HepG2 (cell line): Measurements from ENCODE around the gene XPO1. TPM values are rescaled to one million over a fixed set of nuclear protein-coding genes. Genes with fewer than 3 reads are reported as not detected.

ENCODE experiments used
- GATAD2A ChIP-seq: IDR thresholded peaks from 2 replicates; pipeline ENCODE4 v1.6.1; 2016
- HOXD1 ChIP-seq: sonication (generic); formaldehyde crosslinking; IDR thresholded peaks from 2 replicates; pipeline ENCODE4 v1.5.0; 2020; ENCODE audit warnings: missing genetic modification reagents
- KDM5B ChIP-seq: sonication (generic); formaldehyde crosslinking; IDR thresholded peaks from 2 replicates; pipeline ENCODE4 v1.4.0; 2020; ENCODE audit warnings: missing genetic modification reagents, mild to moderate bottlenecking, borderline replicate concordance
- KLF6 ChIP-seq: IDR thresholded peaks from 2 replicates; pipeline ENCODE4 v1.8.0; 2016; ENCODE audit warnings: missing biosample characterization, missing genetic modification reagents
- NFE2L2 ChIP-seq: fragments of 150-350 bp; IDR thresholded peaks from 2 replicates; pipeline ENCODE4 v1.6.1; 2014; ENCODE audit warnings: low read length
- RBM39 ChIP-seq: fragments of 200-400 bp; formaldehyde crosslinking; IDR thresholded peaks from one replicate; pipeline ENCODE4 v1.6.1; 2018; ENCODE audit warnings: antibody characterized with exemption, mild to moderate bottlenecking, low read depth, low read length; ENCODE audit not compliant: poor library complexity, severe bottlenecking
- SP2 ChIP-seq: sonication (generic); formaldehyde crosslinking; IDR thresholded peaks from 2 replicates; pipeline ENCODE4 v1.5.1; 2020; ENCODE audit warnings: mild to moderate bottlenecking, missing genetic modification reagents
- TGIF2 ChIP-seq: IDR thresholded peaks from 2 replicates; pipeline ENCODE4 v1.6.1; 2016; ENCODE audit warnings: control low read depth, missing compliant biosample characterization
- ZNF180 ChIP-seq: sonication (generic); formaldehyde crosslinking; IDR thresholded peaks from 2 replicates; pipeline ENCODE4 v1.4.0; 2020; ENCODE audit warnings: low read depth, missing genetic modification reagents, borderline replicate concordance
- ZNF234 ChIP-seq: sonication (generic); formaldehyde crosslinking; conservative IDR thresholded peaks from 2 replicates; pipeline ENCODE4 v1.5.1; 2020; ENCODE audit warnings: mild to moderate bottlenecking, missing genetic modification reagents
- ZNF331 ChIP-seq: sonication (generic); formaldehyde crosslinking; IDR thresholded peaks from 2 replicates; pipeline ENCODE4 v1.4.0; 2020; ENCODE audit warnings: missing genetic modification reagents
- ZNF335 ChIP-seq: sonication (generic); formaldehyde crosslinking; IDR thresholded peaks from 2 replicates; pipeline ENCODE4 v1.4.0; 2020; ENCODE audit warnings: missing genetic modification reagents
- ZNF343 ChIP-seq: sonication (generic); formaldehyde crosslinking; IDR thresholded peaks from 2 replicates; pipeline ENCODE4 v1.4.0; 2020; ENCODE audit warnings: mild to moderate bottlenecking, missing genetic modification reagents
- ZNF562 ChIP-seq: sonication (generic); formaldehyde crosslinking; IDR thresholded peaks from 2 replicates; pipeline ENCODE4 v1.8.0; 2022; ENCODE audit warnings: missing genetic modification reagents, borderline replicate concordance
- ZNF567 ChIP-seq: sonication (generic); formaldehyde crosslinking; IDR thresholded peaks from 2 replicates; pipeline ENCODE4 v1.8.1; 2023; ENCODE audit warnings: mild to moderate bottlenecking, missing genetic modification reagents, borderline replicate concordance
- ZNF75D ChIP-seq: sonication (generic); formaldehyde crosslinking; IDR thresholded peaks from 2 replicates; pipeline ENCODE4 v1.8.1; 2023; ENCODE audit warnings: missing genetic modification reagents, mild to moderate bottlenecking, borderline replicate concordance
- ZSCAN9 ChIP-seq: IDR thresholded peaks from 2 replicates; pipeline ENCODE4 v1.6.1; 2016; ENCODE audit warnings: borderline replicate concordance
- polyA plus RNA-seq, 8 experiments: library from polyadenylated mRNA; depleted of rRNA in 3 of 8; stranded (reverse) in 7 of 8; unstranded in 1 of 8; fragments of >200 nt; fragmentation: Illumina TruSeq in 4 of 8; extraction: Trizol in 4 of 8; gene quantifications; 2 replicates each; pipeline versions ENCODE4 v1.2.1 to v1.2.3, GENCODE V29; 2011 to 2016; ENCODE audit warnings: low read depth in 4 of 8, missing spikeins in 1 of 8, mixed read lengths in 1 of 8; ENCODE audit not compliant: insufficient read depth in 1 of 8
- total RNA-seq, 5 experiments: library from RNA; depleted of rRNA; stranded (reverse); fragments of >200 nt; fragmentation: Illumina TruSeq; extraction: Trizol; gene quantifications; 2 replicates each; pipeline ENCODE4 v1.2.3, GENCODE V29; 2016; ENCODE audit warnings: low read depth in 1 of 5
- TF ChIP-seq, protein P1 (sequence below): sonication (generic); formaldehyde crosslinking; IDR thresholded peaks from 2 replicates; pipeline ENCODE4 v1.8.1; 2023; ENCODE audit warnings: mild to moderate bottlenecking, inconsistent platforms, moderate library complexity, missing genetic modification reagents, borderline replicate concordance
- TF ChIP-seq, protein P2 (sequence below): sonication (generic); formaldehyde crosslinking; IDR thresholded peaks from 2 replicates; pipeline ENCODE4 v1.5.1; 2020; ENCODE audit warnings: missing genetic modification reagents, mild to moderate bottlenecking, borderline replicate concordance
- TF ChIP-seq, protein P3 (sequence below): sonication (generic); formaldehyde crosslinking; IDR thresholded peaks from 2 replicates; pipeline ENCODE4 v1.8.1; 2022; ENCODE audit warnings: mild to moderate bottlenecking, missing genetic modification reagents
- TF ChIP-seq, protein P4 (sequence below): sonication (generic); formaldehyde crosslinking; IDR thresholded peaks from 2 replicates; pipeline ENCODE4 v1.4.0; 2020; ENCODE audit warnings: missing genetic modification reagents
- TF ChIP-seq, protein P5 (sequence below): sonication (generic); formaldehyde crosslinking; IDR thresholded peaks from 2 replicates; pipeline ENCODE4 v1.4.0; 2020; ENCODE audit warnings: missing genetic modification reagents
- TF ChIP-seq, protein P6 (sequence below): sonication (generic); formaldehyde crosslinking; IDR thresholded peaks from 2 replicates; pipeline ENCODE4 v1.8.0; 2022; ENCODE audit warnings: mild to moderate bottlenecking, missing genetic modification reagents

Gene XPO1
- total and polyA plus RNA-seq, 2 of the 13 experiments (the other 11 are each of a cell fraction or from before 2014, with no cell fraction given): 67.4 to 212 TPM

DNA sequence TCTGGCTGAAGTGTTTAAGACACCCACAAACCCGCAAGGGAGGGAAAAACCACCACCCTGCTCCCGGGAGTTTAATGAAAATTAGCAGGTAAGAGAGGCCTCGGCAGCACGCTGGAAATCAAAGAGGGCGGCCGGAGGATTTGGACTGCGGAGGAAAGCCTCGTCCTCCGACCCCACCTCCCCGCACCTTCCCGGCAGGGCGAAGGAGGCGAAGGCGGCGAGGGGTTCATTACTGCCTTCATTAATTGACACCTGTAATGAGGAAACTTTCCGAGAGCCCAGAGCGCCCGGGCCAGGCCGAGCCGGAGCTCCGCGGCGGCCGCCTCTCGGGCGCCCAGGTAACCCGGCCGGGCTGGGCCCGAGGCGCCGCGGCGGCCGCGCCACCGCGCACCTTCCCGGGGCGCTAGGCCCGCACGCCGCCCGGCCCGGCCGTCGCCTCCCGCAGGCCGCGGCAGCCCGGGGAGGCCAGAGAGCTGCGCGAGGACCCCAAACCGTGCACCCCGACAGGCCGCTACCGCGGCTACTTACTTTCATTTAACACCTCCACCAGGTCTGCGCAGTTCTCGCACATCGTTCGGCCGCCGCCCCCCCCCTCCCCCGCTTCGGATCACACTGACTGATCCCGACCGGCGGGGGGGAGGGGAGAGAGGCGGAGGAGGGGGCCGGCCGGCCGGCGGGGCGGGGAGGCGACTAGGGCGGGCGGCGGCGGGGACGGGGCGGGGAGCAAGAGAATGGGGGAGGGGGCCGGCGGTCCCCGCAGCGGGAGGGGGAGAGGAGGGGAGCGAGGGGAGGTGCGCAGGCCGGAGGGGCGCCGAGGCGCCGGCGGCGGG is 67.8 kb downstream of the XPO1 start (continued):
- TF ChIP-seq ZNF562: no peak
- TF ChIP-seq, protein P1, sequence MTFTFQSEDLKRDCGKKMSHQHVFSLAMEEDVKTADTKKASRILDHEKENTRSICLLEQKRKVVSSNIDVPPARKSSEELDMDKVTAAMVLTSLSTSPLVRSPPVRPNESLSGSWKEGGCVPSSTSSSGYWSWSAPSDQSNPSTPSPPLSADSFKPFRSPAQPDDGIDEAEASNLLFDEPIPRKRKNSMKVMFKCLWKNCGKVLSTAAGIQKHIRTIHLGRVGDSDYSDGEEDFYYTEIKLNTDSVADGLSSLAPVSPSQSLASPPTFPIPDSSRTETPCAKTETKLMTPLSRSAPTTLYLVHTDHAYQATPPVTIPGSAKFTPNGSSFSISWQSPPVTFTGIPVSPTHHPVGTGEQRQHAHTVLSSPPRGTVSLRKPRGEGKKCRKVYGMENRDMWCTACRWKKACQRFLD (CRISPR knock-in tag): no peak
- no peak for TF ChIP-seq ZNF75D (CRISPR knock-in tag)
- TF ChIP-seq RBM39: no peak
- no peak for TF ChIP-seq GATAD2A (CRISPR knock-in tag)
- TF ChIP-seq, protein P2, sequence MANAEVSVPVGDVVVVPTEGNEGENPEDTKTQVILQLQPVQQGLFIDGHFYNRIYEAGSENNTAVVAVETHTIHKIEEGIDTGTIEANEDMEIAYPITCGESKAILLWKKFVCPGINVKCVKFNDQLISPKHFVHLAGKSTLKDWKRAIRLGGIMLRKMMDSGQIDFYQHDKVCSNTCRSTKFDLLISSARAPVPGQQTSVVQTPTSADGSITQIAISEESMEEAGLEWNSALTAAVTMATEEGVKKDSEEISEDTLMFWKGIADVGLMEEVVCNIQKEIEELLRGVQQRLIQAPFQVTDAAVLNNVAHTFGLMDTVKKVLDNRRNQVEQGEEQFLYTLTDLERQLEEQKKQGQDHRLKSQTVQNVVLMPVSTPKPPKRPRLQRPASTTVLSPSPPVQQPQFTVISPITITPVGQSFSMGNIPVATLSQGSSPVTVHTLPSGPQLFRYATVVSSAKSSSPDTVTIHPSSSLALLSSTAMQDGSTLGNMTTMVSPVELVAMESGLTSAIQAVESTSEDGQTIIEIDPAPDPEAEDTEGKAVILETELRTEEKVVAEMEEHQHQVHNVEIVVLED: no peak
- TF ChIP-seq, protein P3, sequence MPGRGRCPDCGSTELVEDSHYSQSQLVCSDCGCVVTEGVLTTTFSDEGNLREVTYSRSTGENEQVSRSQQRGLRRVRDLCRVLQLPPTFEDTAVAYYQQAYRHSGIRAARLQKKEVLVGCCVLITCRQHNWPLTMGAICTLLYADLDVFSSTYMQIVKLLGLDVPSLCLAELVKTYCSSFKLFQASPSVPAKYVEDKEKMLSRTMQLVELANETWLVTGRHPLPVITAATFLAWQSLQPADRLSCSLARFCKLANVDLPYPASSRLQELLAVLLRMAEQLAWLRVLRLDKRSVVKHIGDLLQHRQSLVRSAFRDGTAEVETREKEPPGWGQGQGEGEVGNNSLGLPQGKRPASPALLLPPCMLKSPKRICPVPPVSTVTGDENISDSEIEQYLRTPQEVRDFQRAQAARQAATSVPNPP (CRISPR knock-in tag): no peak; the same call in 1 of the 2 replicates
- TF ChIP-seq, protein P4, sequence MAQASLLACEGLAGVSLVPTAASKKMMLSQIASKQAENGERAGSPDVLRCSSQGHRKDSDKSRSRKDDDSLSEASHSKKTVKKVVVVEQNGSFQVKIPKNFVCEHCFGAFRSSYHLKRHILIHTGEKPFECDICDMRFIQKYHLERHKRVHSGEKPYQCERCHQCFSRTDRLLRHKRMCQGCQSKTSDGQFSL (CRISPR knock-in tag): peak; percentile 94
- TF ChIP-seq ZNF343 (CRISPR knock-in tag): no peak
- TF ChIP-seq, protein P5, sequence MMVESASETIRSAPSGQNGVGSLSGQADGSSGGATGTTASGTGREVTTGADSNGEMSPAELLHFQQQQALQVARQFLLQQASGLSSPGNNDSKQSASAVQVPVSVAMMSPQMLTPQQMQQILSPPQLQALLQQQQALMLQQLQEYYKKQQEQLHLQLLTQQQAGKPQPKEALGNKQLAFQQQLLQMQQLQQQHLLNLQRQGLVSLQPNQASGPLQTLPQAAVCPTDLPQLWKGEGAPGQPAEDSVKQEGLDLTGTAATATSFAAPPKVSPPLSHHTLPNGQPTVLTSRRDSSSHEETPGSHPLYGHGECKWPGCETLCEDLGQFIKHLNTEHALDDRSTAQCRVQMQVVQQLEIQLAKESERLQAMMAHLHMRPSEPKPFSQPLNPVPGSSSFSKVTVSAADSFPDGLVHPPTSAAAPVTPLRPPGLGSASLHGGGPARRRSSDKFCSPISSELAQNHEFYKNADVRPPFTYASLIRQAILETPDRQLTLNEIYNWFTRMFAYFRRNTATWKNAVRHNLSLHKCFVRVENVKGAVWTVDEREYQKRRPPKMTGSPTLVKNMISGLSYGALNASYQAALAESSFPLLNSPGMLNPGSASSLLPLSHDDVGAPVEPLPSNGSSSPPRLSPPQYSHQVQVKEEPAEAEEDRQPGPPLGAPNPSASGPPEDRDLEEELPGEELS (CRISPR knock-in tag): no peak
- TF ChIP-seq, protein P6, sequence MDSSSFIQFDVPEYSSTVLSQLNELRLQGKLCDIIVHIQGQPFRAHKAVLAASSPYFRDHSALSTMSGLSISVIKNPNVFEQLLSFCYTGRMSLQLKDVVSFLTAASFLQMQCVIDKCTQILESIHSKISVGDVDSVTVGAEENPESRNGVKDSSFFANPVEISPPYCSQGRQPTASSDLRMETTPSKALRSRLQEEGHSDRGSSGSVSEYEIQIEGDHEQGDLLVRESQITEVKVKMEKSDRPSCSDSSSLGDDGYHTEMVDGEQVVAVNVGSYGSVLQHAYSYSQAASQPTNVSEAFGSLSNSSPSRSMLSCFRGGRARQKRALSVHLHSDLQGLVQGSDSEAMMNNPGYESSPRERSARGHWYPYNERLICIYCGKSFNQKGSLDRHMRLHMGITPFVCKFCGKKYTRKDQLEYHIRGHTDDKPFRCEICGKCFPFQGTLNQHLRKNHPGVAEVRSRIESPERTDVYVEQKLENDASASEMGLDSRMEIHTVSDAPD (CRISPR knock-in tag): no peak
- TF ChIP-seq ZSCAN9 (CRISPR knock-in tag): no peak
- TF ChIP-seq NFE2L2: no peak
- no peak for TF ChIP-seq ZNF567
- TF ChIP-seq ZNF234 (CRISPR knock-in tag): no peak
- TF ChIP-seq ZNF331 (CRISPR knock-in tag): no peak
- TF ChIP-seq SP2 (CRISPR knock-in tag): no peak
- peak; percentile 22; the same call in 1 of the 2 replicates for TF ChIP-seq KDM5B (CRISPR knock-in tag)
- TF ChIP-seq KLF6: no peak
- no peak for TF ChIP-seq TGIF2
- no peak for TF ChIP-seq ZNF180 (CRISPR knock-in tag)
- TF ChIP-seq HOXD1: no peak
- TF ChIP-seq ZNF335 (CRISPR knock-in tag): no peak
